Activated CD4-positive, alpha-beta T cell treated with anti-CD3 and anti-CD28 coated beads, Interleukin-2, amount 10 ng/mL, durations not matched to agents 24 days and 14 days (primary cell): Measurements from ENCODE around the gene XPNPEP2. TPM values are rescaled to one million over a fixed set of nuclear protein-coding genes. Genes with fewer than 3 reads are reported as not detected.
A peak's percentile ranks its signal among the peaks of the same experiment; 100 is the strongest.

Source experiments
- DNase-seq: peaks from one replicate; pipeline ENCODE4 v3.0.0; 2022
- H3K27ac Mint-ChIP-seq: one replicate; pipeline ENCODE4 v1.8.0; 2022; ENCODE audit warnings: mild to moderate bottlenecking, mixed read lengths
- H3K27me3 Mint-ChIP-seq: one replicate; pipeline ENCODE4 v1.8.0; 2022; ENCODE audit warnings: mixed read lengths
- H3K36me3 Mint-ChIP-seq: one replicate; pipeline ENCODE4 v1.8.0; 2022; ENCODE audit warnings: low read depth, mild to moderate bottlenecking, mixed read lengths
- H3K4me1 Mint-ChIP-seq: one replicate; pipeline ENCODE4 v1.8.0; 2021; ENCODE audit warnings: mixed read lengths
- H3K4me3 Mint-ChIP-seq: one replicate; pipeline ENCODE4 v1.8.0; 2022; ENCODE audit warnings: mild to moderate bottlenecking, moderate library complexity, mixed read lengths
- H3K9me3 Mint-ChIP-seq: one replicate; pipeline ENCODE4 v1.8.0; 2021; ENCODE audit warnings: mixed read lengths
- intact Hi-C: fragments of 100-400 bp; cut with micrococcal nuclease; formaldehyde crosslinking; loops from one replicate; pipeline ENCODE4 v1.15.1; 2023
- total RNA-seq: library from RNA; stranded (reverse); gene quantifications from 2 replicates; pipeline ENCODE4 v1.2.3, GENCODE V29; 2022

The XPNPEP2 gene
- total RNA-seq, 1 donor from 2014 or later = 0.28 TPM

DNA sequence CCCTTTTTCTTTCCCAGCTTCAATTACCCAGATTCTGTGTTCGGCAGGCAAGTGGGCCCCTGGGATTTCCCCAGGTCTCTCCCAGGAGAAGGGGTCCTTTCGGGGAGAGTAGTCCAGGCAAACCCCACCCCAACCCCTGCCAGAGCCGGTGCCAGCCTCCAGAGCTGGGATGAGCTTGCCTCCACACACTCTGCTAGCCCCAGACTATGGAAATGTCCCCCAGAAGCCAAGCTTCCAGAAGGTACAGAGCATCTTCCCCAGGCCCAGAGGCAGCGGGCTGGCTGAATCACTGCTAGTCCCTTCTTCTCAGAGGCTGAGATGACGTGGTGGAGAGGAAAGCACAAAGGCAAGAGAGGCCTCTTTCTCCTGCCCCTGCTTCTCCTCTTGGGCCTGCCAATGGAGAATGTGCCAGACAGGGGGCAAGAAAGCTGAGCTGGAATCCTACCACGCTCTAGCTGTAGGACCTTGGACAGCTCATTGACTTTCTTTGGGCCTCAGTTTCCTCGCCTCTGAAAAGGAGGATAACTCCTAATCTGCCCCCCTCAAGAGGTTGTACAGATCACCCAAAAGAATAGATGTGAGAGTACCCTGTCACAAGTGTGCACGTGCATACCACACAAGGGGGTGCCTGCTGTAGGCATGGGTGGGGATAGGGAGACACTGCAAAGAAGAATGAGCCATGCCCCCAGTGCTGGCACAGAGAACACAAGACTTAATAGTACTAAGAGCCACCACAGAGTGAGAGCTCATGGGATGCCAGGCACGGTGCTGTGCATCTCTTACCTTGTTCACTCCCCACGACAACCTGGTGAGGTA, 43.1 kb downstream of the XPNPEP2 start:
- Mint-ChIP-seq H3K27ac (peak overlapping the region; percentile 95), H3K27me3 (no peaks in the 10 kb centered on the region), H3K4me3 (peak overlapping the region; percentile 90), H3K9me3 (peaks cover 4% of the 10 kb centered on the region), H3K36me3 (peaks cover 52% of the 10 kb centered on the region), H3K4me1 (peaks cover 53% of the 10 kb centered on the region)
- intact Hi-C loops = loop anchor here (1.0 to 5.0 kb wide), 6 partner anchors 13 to 125 kb away; partner anchors contain the start of genes UTP14A and ZDHHC9
- no peak for DNase-seq

- intact Hi-C loops = loop anchor here (5.0 kb wide), 2 partner anchors 40 to 125 kb away; partner anchors contain the start of gene UTP14A
- Mint-ChIP-seq H3K36me3 (peaks cover 56% of the 10 kb centered on the region), H3K27me3 (no peaks in the 10 kb centered on the region), H3K27ac (peak overlapping the region; percentile 95), H3K4me1 (peaks cover 53% of the 10 kb centered on the region), H3K9me3 (peaks cover 4% of the 10 kb centered on the region), H3K4me3 (peak overlapping the region; percentile 90)
- no peak for DNase-seq
These were observed 43.9 kb downstream of the XPNPEP2 start for GRCh38 chrX:129782706-129783105.

DNA sequence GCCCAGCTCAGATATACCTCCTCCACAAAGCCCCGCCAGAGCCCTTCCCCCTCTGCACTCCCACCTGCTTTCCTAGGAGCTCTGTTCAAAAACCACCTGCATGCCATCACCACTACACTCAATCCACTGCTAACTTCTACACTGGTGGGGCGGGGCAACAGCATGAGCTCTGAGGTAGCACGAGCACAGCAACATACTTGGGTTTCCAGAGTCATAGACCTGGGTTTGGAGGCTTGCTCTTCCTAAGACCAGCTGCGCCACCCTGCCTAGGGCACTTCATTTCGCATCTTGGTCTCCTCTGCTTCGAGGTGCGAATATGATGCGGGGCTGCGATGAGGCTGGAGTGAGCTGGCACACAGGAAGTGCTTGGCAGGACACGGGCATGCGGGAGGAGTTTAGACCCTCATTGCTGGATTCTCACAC, 44.5 kb downstream of the XPNPEP2 start:
- Mint-ChIP-seq H3K4me3 (peak overlapping the region; percentile 90), H3K36me3 (peaks cover 57% of the 10 kb centered on the region), H3K4me1 (peaks cover 53% of the 10 kb centered on the region), H3K27me3 (no peaks in the 10 kb centered on the region), H3K27ac (peak overlapping the region; percentile 95), H3K9me3 (peaks cover 4% of the 10 kb centered on the region)
- intact Hi-C loops = loop anchor here (5.0 kb wide), 2 partner anchors 41 to 124 kb away; partner anchors contain the start of gene UTP14A
- no peak for DNase-seq

GRCh38 chrX:129784371-129784770, 45.6 kb downstream of the XPNPEP2 start:
- Mint-ChIP-seq H3K9me3 (no peaks in the 10 kb centered on the region), H3K36me3 (peaks cover 58% of the 10 kb centered on the region)
- intact Hi-C loops = loop anchor here (5.0 kb wide), 2 partner anchors 42 to 123 kb away; partner anchors contain the start of gene UTP14A

GRCh38 chrX:129785160-129785947, 46.6 kb downstream of the XPNPEP2 start:
- Mint-ChIP-seq H3K36me3 (peaks cover 59% of the 10 kb centered on the region), H3K9me3 (no peaks in the 10 kb centered on the region), H3K4me3 (peak overlapping the region; percentile 75), H3K27ac (peak overlapping the region; percentile 62), H3K4me1 (peaks cover 44% of the 10 kb centered on the region), H3K27me3 (no peaks in the 10 kb centered on the region)
- no peak for DNase-seq
- intact Hi-C loops = no loop called here

More at GRCh38 chrX:129784371-129784770, 45.6 kb downstream of the XPNPEP2 start:
- peaks cover 45% of the 10 kb centered on the region for H3K4me1 Mint-ChIP-seq
- peak overlapping the region; percentile 95 for H3K27ac Mint-ChIP-seq
- DNase-seq = no peak
- no peaks in the 10 kb centered on the region for H3K27me3 Mint-ChIP-seq
- peak overlapping the region; percentile 90 for H3K4me3 Mint-ChIP-seq

- Mint-ChIP-seq H3K27me3 (no peaks in the 10 kb centered on the region), H3K9me3 (no peaks in the 10 kb centered on the region), H3K27ac (peak overlapping the region; percentile 62), H3K4me3 (peak overlapping the region; percentile 75), H3K4me1 (peaks cover 44% of the 10 kb centered on the region), H3K36me3 (peaks cover 57% of the 10 kb centered on the region)
- intact Hi-C loops = no loop called here
- no peak for DNase-seq
These were observed 47.5 kb downstream of the XPNPEP2 start for GRCh38 chrX:129786210-129786651.

DNA sequence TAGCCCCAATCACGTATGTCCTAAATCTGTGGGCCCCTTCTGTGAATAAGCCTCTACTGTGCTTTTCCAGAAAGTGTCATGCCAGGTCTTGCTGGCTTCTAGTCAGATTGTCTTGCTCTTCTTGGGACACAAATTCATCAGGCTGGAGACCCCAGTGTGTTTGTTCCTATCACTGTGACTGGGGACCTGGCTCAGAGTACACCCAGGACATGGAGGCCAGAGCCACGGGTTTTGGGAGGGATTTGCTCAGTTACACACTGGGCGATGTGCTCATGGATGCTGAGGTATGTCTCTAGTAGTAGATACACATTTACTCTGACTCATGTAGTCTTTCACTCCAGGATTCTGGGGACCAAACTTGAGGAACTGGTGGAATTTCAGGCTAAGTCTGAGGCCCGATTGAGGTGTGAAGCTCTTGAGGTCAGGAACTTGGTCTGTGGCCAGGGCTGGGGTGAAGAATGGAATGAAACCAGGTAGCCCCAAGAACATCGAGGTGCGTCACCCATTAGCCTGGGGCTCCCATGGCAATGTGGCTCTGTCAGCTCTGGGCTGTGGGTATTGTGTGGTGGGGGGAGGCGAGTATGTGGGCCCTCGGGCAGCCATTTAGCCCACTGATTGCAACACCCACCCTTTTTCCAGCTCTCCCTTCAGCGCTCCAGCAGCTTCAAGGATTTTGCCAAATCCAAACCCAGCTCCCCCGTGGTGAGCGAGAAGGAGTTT, 48.7 kb downstream of the XPNPEP2 start:
- no peak for DNase-seq
- peaks cover 51% of the 10 kb centered on the region for H3K36me3 Mint-ChIP-seq
- no peaks in the 10 kb centered on the region for H3K27me3 Mint-ChIP-seq
- intact Hi-C loops = no loop called here
- H3K27ac Mint-ChIP-seq = peak overlapping the region; percentile 84
- H3K4me3 Mint-ChIP-seq = peak overlapping the region; percentile 54
- peaks cover 39% of the 10 kb centered on the region for H3K4me1 Mint-ChIP-seq
- no peaks in the 10 kb centered on the region for H3K9me3 Mint-ChIP-seq

DNA sequence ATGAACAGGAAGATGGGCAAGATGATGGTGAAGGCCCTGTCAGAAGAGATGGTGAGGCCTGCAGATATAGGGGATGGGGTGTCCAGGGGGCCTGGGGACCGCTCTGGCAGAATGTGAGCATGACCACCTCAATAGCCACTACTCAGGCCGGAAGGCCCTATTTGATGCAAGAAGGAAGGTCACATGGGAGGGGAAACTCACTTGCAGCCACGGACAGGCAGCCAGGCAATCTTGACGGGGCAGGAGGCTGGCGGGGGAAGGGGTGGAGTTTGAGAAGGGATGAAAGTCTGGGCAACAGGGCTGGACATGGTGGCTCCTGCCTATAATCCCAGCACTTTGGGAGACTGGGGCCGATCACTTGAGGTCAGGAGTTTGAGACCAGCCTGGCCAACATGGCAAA, 49.7 kb downstream of the XPNPEP2 start:
- Mint-ChIP-seq H3K27me3 (no peaks in the 10 kb centered on the region), H3K27ac (no peak overlapping the region), H3K4me1 (peaks cover 31% of the 10 kb centered on the region), H3K36me3 (peaks cover 47% of the 10 kb centered on the region), H3K4me3 (no peak overlapping the region), H3K9me3 (no peaks in the 10 kb centered on the region)
- no peak for DNase-seq
- intact Hi-C loops = no loop called here

DNA sequence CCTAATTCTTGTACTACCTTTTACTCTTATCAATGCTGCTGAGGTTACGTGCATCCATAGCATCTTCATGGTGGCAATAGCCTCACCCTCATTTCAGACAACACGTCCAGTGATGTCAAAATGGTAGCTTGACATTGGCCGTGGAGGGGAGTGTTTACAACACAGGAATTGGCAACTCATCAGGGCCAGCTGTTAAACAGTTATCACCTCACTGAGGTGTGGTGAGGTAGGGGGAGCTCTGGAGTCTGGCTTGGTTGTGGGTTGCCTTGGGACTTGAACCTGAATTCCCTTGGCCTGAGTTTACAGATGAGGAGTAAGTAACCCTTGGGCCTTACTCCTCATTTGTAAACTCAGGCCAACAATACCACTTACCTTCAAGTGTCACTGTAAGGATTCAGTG, 51.4 kb downstream of the XPNPEP2 start:
- H3K27ac Mint-ChIP-seq = peak overlapping the region; percentile 58
- H3K4me3 Mint-ChIP-seq = no peak overlapping the region
- intact Hi-C loops = no loop called here
- no peak for DNase-seq
- no peaks in the 10 kb centered on the region for H3K9me3 Mint-ChIP-seq
- H3K4me1 Mint-ChIP-seq = peaks cover 20% of the 10 kb centered on the region
- no peaks in the 10 kb centered on the region for H3K27me3 Mint-ChIP-seq
- peaks cover 43% of the 10 kb centered on the region for H3K36me3 Mint-ChIP-seq

DNA sequence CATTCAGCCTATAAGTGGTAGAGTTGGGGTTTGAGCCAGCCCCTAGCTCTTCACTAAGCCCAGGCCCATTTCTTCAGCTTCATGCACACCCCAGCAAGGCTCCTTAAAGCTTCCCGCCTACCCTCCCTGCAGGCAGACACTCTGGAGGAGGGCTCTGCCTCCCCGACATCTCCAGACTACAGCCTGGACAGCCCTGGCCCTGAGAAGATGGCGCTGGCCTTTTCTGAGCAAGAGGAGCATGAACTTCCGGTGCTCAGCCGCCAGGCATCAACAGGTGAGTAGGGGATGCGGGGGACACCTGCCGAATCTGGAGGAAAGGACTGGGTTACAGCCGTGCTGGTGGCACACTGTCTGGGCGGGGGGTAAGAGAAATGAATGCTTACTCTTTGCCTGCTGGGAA, 52.0 kb downstream of the XPNPEP2 start:
- Mint-ChIP-seq H3K9me3 (no peaks in the 10 kb centered on the region), H3K36me3 (peaks cover 39% of the 10 kb centered on the region), H3K27ac (no peak overlapping the region), H3K4me1 (peaks cover 14% of the 10 kb centered on the region), H3K4me3 (no peak overlapping the region), H3K27me3 (no peaks in the 10 kb centered on the region)
- intact Hi-C loops = no loop called here
- DNase-seq = no peak

- Mint-ChIP-seq H3K9me3 (no peaks in the 10 kb centered on the region), H3K36me3 (peaks cover 35% of the 10 kb centered on the region), H3K4me1 (peaks cover 10% of the 10 kb centered on the region), H3K27ac (no peak overlapping the region), H3K4me3 (no peak overlapping the region), H3K27me3 (no peaks in the 10 kb centered on the region)
- no peak for DNase-seq
- intact Hi-C loops = no loop called here
These were observed 52.6 kb downstream of the XPNPEP2 start for GRCh38 chrX:129791336-129791735.

- H3K4me3 Mint-ChIP-seq = no peak overlapping the region
- no peaks in the 10 kb centered on the region for H3K27me3 Mint-ChIP-seq
- peaks cover 33% of the 10 kb centered on the region for H3K36me3 Mint-ChIP-seq
- no peak overlapping the region for H3K27ac Mint-ChIP-seq
- H3K9me3 Mint-ChIP-seq = no peaks in the 10 kb centered on the region
- intact Hi-C loops = no loop called here
- H3K4me1 Mint-ChIP-seq = peaks cover 7% of the 10 kb centered on the region
- no peak for DNase-seq
These were observed 53.3 kb downstream of the XPNPEP2 start for GRCh38 chrX:129791961-129792570.
